ENCODE data around the gene HSF2BP.
A peak's percentile ranks its signal among the peaks of the same experiment; 100 is the strongest.

The HSF2BP gene

DNA sequence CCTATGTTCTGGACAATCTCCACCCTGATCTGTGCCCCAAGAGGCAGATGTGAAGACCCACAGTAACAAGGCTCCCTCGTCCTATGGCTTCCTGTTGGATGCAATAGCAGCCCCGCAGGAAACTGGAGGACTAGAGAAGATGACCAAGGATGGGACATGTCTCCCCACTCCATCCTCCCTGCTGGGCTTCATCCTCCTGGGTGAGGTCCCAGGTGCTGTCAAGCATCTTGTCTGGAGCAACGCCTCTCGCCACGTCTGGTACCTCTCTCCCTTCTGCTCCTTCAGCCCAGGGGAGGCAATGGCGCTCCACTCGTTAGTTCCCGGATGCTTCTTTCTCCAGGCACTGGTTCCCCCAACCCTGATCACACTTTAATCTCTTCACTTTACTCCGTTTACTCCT is 11.1 kb downstream of the HSF2BP start:
- no peak for DNase-seq

DNA sequence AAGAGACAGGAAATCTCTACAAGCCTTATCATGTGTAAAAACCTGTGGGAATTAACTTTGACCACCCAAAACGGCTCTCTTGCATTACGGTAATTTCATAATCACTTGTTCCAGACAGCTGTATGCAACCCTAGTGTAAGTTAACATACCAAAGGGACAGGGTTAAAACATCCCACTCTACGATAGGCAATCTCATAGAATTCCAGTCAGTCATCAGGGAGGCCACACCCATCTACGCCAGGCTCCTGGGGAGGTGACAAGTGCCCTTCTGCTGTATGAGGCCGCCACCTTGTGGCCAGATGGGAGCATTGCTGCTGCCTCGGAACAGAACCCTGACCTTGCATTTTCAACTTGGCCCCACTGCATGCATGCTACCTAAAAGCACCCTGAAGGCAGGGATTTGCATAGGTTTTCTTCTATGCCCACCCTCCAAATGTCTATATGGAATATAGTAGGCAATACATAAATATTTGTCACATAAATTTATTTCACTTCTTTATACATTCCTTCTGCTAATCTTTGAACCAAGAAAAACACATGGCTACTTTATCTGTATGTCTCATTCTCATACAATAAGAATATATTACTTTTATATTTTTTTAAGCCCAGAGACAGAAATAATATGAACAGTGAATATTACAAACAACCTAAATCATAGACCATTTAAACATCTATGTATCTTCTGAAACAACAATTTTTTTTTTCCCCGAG is 12.6 kb downstream of the HSF2BP start:
- peak; percentile 82 for DNase-seq

DNA sequence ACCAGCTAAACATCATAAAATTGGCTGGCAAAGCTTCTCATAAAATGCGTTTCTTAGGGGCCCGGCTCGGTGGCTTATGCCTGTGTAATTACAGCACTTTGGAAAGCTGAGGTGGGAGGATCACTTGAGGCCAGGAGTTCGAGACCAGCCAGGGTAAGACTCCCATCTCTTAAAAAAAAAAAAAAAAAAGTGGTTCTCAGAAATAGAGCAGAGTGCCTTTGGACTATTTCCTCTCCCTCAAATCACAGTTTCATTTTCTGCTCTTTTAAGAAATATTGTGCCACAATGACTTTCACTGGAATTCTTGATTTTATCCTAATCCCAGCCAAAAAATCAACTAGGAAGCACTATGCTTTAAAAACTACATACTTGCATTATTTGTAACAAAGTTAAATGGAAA is 13.3 kb downstream of the HSF2BP start:
- no peak for DNase-seq

DNA sequence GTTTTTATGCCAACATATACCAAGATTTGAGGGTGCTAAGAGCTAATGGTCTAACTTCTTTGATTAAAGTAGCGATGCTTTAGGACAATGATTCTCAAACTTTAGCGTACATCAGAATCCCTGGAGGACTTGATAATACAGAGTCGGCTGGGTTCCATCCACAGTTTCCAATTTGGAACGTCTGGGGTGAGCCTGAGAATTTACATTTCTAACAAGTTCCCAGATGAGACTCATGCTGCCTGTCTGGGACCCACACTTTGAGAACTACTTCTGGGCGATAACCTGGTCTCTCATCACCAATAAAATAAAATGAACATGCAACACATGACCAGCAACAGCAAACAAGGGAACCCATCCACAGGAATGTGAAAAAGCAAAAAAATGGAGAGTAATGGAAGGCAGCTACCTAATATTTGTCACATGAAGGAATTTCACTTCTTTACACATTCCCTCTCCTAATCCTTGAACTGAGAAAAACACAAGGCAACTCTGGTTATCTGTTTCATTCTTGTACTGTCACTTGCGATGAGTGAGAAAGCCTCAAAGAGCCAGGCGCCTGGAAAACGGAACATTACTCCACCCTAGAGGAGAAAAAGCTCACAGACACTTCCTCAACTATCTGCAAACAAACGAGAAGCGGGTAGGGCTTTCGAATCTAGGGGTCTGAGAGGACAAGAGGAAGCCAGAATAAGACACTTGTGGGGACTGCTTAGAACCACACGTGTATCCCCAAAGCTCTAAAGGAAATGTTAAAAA is 14.0 kb downstream of the HSF2BP start:
- DNase-seq = no peak

DNA sequence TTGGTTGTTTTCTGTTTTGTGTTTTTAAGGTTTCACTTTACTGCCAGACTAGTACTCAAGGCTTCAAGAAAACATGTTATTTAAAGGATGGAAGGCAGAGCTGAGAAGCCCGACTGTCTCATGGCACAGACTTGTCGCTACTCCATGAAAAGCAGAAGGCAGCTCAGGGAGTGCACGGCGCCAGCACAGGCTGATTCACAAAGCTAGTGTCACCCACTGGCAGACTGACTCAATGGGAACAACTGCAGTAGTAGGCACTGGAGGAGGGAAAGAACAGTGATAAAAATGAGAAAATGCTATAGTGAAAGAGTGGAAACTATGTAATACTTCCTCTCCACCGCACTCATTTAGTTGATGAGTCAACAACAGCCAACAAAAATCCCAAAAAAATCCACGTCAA is 14.7 kb downstream of the HSF2BP start:
- DNase-seq = no peak

DNA sequence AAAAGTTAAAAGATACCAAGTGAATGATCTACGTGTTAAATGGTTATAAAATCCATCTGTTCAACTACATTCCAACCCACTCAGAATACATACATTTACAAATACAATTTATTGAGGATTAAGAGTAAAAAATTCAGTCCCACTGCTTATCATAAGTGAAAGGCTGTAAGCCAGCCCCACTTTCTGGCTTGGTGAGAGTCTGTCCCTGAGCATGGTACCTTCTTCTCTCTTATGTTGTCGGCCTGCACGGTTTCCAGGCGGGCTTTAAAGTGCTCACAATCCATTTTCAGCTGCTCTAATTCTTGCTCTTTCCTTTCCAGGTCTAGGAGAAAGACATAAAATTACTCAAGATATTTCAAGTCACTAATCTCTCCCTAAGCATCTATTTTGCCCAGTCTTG is 15.2 kb downstream of the HSF2BP start:
- DNase-seq = no peak

DNA sequence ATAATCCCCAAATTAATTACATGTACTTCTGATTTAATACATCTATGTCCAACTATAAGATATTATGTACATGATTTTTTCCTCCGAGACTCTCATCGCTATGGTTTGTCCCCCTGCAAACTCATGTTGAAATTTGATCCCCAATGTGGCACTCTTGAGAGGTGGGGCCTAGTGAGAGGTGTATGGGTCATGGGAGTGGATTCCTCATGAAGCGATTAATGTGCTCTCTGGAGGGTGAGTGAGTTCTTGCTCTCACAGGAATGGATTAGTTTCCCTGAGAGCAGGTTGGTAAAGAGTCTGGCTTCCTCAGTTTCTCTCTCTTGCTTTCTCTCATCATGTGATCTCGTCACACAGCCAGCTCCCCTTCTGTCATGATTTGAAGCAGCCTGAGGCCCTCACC is 16.1 kb downstream of the HSF2BP start:
- DNase-seq = no peak

DNA sequence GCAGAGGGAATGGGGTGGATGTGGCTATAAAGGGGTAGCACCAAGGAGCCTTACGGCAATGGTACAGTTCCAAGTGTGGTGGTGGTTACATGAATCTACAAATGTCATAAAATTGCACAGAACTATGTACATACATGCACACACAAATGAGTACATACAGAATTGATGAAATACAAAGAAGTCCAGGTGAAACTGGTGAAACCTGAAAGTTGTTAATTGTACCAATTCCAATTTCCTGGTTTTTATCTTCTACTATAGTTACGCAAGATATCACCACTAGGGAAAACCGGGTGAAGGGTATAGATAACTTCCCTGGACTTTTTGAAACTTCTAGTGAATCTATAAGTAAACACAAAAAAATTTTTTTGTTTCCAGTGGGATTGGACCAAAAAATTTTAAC is 18.9 kb downstream of the HSF2BP start:
- DNase-seq = no peak

DNA sequence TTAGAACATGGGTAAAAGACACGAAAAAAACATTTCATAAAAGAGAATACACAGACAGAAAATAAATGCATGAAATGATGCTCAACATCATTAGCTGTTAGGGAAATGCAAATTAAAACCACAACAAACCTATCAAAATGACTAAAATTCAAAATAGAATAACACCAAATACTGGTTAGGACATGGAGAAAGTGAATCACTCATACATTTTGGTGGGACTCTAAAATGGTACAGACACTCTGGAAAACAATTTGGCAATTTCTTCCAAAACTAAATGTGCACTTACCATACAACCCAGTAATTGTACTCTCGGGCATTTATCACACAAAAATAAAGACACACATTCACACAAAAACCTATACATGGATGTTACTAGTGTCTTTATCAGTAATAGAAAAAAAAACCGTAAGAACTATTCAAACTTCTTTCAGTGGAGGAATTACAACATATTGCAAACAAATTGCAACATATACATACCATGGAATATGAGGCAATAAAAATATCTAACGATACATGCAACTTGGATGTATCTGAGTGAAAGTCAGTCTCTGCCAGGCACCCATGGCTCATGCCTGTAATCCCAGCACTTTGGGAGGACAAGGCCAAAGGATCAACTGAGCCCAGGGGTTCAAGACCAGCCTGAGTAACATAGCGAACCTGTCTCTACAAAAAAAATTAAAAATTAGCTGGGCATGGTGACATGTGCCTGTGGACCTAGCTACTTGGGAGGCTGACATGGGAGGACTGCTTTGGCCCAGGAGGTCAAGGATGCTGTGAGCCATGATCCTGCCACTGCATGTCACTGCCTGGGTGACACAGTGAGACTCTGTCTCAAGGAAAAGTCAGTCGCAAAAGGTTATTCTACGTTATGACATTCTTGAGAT is 19.6 kb downstream of the HSF2BP start:
- DNase-seq = no peak

DNA sequence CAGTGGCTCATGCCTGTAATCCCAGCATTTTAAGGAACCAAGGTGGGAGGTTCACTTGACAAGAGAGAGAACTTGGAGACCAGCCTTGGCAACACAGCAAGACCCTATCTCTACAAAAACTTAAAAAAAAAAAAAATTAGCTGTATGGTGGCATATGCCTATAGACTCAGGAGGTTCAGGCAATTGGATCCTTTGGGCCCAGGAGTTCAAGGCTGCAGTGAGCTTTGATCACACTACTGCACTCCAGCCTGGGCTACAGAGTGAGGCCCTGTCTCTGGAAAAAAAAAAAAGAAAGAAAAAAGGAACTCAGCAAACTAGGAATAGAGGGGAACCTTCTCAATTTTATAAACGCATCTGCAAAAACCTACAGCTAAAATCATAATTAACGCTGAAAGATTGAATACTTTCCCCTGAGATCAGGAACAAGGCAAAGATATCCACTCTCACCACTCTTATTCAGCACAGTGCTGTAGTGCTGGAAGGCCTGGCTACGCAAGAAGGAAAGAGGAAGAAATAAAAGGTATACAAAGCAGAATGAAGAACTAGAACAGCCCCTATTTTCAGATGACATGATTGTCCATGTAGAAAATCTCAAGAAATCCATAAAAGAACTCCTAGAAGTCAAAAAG is 21.6 kb downstream of the HSF2BP start:
- DNase-seq = no peak

DNA sequence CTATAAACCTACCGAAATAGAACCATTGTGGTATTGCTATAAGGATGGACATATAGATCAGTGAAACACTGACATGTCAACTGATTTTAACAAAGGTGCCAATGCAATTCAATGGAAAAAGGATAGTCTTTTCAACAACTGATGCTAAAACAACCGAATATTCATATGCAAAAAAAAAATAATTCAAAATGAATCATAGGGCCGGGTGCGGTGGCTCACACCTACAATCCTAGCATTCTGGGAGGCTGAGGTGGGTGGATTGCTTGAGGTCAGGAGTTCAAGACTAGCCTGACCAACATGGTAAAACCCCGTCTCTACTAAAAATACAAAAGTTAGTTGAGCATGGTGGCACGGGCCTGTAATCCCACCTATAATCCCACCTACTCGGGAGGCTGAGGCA is 23.9 kb downstream of the HSF2BP start:
- DNase-seq = no peak

DNA sequence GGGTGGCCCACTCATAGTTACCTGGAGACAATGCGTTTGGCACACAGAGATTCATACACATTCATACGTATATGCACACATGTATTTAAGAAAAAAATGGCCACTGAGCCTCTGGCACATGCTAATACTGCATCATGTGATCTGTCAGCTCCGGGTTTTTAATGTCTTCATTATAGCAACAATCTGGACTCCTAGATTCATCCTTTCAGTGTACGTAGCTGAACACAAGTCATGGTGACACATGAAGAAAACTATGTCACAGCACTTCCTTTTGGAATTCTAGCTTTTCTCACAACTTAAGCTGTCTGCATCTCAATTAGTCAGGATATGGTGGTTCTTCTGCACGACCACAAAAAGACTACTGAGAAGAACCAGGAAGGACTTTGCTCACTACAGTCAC is 24.7 kb downstream of the HSF2BP start:
- no peak for DNase-seq

DNA sequence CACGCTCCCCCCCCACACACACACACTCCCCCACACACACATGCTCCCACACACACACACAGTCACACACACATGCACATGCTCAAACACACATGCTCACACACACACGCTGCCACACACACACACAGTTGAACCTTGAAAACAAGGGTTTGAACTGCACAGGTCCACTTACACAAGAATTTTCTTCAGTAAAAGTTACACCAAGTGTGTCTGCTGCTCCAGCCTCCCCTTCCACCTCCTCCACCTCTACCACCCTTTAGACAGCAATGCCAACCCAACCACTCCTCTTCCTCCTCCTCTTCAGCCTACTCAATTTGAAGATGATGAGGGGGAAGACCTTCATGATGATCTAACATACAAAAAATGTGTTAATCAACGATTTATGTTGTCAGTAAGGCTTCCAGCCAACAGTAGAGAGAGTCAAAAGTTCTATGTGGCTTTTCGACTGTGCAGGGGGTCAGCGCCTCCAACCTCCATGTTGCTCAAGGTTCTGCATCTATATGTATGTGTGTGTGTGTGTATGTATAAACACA is 26.8 kb downstream of the HSF2BP start:
- DNase-seq = no peak

DNA sequence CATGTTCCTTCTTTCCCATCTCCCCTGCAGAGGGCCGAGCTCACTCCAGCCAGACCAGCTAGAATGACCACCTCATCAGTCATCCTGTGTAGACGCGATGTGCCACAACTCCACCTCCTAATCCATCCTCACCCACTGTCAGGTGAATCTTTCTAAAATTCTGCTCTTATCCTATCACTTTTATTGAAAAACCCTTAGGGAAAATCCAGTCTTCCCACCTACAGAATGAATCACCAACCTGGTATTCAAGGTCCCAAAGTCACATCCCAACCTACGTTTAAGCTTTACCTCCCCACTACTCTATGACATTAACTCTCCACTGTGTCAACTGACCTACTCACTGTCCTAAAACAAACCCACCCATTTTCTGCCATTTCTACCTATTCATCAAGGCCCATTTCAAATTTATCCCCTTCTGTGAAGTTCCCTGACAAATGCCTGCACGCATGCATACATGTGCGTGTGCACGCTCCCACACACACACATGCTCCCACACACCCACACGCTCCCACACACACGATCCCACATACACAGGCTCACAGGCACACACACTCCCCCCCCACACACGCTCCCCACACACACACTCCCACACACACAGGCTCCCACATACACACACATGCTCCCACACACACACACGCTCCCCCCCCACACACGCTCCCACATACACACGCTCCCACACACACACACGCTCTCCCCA is 27.7 kb downstream of the HSF2BP start:
- DNase-seq = no peak

DNA sequence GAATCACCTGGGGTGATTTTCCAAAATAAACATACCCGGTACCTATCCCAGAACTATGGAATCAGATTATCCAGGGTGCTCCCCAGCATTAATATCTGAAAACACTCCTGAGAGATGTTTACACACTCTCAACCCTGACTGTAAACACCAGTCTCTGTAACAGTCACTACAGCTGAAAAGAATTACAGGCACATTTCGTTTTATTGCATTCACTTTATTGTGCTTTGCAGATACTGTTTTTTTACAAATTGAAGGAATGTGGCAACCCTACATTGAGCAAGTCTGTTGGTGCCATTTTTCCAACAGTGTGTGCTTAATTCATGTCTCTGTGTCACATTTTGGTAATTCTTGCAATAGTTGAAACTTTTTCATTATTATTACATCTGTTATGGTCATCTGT is 31.8 kb downstream of the HSF2BP start:
- DNase-seq = no peak

DNA sequence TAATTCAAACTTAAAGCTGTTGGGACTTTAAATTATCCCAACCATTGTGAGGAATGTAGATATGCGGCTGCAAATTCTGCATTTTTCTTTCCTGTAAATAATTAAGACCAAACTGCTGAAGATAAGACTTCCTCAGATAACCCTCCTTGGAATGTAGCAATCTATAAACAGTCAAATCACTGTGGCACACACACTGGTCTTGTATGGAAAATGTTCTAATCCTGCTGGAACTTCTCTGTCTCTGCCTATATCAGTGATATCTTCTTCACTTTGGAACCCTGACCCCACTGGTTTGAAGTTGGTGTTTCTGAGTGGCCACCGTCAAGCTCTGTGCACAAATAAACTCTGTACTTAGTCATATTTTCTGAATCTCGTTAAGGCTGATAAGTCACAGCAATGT is 32.9 kb downstream of the HSF2BP start:
- no peak for DNase-seq

DNA sequence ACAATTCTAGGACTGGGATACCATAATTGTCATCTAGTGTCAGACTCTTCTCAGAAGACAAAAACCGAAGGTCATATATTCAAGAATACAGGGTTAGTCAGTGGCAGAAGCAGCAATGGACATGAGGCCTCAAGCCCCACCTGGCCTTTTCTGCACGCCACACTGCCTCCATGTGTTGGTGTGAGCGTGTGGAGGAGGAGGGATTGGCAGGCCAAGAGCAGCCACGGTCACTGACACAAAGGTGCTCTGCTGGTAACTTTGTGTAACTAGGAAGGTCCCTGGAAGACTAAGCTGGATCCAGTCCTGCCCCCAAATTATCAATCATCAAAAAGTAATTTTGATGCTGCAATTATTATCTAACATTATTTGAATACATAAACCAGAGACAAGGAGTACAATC is 34.9 kb downstream of the HSF2BP start:
- no peak for DNase-seq

DNA sequence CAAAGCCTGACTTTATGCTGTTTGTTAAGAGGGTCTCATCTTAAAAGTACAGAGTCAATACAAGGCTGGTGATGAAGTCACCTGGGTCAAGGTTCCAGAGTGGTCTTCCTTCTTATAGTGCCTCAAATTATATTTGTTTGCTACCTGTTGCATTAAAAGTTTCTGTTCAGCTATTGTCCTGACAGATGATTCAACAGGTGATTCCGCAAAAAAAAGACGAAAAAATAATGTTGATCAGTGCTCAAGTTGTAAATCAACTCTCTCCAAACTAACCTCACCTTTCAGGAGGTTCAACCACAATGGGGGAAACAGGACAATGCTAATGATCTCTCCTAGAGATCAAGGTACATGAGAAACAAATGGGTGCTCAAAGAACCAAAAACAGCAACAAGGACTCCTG is 35.7 kb downstream of the HSF2BP start:
- DNase-seq = no peak

DNA sequence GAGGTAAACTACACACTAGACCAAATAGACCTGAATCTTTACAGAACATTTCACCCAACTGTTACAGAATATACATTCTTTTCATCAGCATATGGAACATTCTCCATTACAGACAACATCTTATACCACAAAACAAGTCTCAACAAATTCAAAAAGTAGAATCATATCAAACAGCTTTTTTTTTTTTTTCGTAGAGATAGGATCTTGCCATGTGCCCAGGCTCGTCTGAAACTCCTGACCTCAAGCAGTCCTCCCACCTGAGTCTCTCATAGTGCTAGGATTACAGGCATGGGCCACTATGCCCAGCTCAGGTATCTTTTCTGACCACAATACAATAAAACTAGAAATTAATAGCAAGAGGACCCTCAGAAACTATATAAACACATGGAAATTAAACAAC is 36.5 kb downstream of the HSF2BP start:
- DNase-seq = no peak

DNA sequence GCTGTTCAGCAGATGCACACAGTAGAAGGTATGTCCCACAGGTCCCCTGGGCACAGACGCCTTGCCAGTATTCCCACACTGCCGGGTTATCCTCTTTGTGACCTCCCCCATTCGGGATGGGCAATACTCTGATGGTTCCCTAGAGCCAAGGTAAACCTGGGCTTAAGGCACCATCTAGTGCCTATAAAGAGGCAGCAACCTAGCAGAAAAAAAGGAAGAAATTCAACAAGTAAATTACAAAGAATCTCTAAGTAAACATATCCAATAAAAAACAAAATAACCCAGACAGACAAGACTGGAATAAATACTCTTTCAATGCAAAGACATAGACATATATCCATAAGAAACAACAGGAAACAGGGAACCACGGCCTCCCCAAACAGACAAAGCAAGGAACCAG is 39.4 kb downstream of the HSF2BP start:
- DNase-seq = no peak

DNA sequence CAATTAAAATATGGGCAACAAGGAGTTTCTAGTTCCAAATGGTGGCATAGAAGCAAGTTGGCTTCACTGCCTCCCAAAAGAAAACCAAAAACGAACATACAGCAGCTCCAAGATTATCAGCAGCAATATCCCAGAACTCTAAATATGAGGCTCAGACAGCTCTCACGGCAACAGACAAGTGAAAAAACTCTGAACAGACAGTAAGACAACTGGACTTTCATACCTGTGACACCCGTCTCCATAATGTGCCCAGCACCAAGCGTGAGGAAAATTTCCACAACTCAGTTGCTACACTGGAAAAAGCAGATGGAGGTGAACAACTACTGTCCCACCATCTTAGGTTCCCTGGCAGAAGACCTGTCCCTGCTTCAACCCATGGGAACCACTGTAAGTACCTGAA is 39.9 kb downstream of the HSF2BP start:
- no peak for DNase-seq

DNA sequence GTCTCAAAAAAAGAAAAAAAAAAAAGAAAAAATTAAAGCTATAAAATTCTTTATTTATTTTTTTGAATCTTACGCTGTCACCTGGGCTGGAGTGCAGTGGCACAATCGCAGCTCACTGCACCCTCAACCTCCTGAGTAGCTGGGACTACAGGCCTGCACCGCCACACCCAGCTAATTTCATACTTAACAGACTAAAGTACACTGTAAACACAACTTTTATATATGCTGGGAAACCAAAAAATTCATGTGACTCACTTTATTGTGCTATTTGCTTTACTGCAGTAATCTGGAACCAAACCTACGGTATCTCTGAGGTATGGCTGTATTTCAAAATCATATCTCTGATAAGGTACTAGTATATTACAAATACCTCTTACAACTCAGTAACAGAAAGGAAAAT is 40.3 kb downstream of the HSF2BP start:
- no peak for DNase-seq

Data from activated gamma-delta T cell treated with Interleukin-2 at 50 U/mL for 16 hours (primary cell).